Left renal pelvis (tissue), 4 donors: Measurements from ENCODE around the gene C9. TPM values are rescaled to one million over a fixed set of nuclear protein-coding genes. Genes with fewer than 3 reads are reported as not detected.
"Not testable (repeated sequence)": the region's sequence is repeated elsewhere in the genome, so short reads cannot be mapped to it uniquely, and the experiment has no call there.

ENCODE experiments used
- DNase-seq, 4 donors: peaks; one replicate each; pipeline ENCODE4 v3.0.0-alpha.2; 2013; ENCODE audit warnings: low read depth in 4 of 4, low spot score in 3 of 4
- polyA plus RNA-seq, 4 donors: library from polyadenylated mRNA; unstranded; fragments of 120-200 nt; gene quantifications; one replicate each; pipeline ENCODE4 v1.2.1, GENCODE V29; 2013; ENCODE audit not compliant: insufficient read length in 4 of 4

The C9 gene
- polyA plus RNA-seq, 4 donors = 0.07 to 0.37 (median 0.30) TPM

GRCh38 chr5:39270225-39270848, 94.0 kb downstream of the C9 start:
- DNase-seq = no peak

- DNase-seq = no peak
Observed at GRCh38 chr5:39267186-39267585, 97.1 kb downstream of the C9 start.

- no peak for DNase-seq
Observed at GRCh38 chr5:39266442-39266841, 97.9 kb downstream of the C9 start.

- no peak for DNase-seq
Observed at GRCh38 chr5:39264528-39264927, 99.8 kb downstream of the C9 start.

GRCh38 chr5:39262981-39263380, 101.3 kb downstream of the C9 start:
- no peak for DNase-seq

- DNase-seq = no peak
Observed at GRCh38 chr5:39260095-39260494, 104.2 kb downstream of the C9 start.

GRCh38 chr5:39257554-39257953, 106.7 kb downstream of the C9 start:
- DNase-seq = no peak

GRCh38 chr5:39256477-39257235, 107.6 kb downstream of the C9 start:
- DNase-seq = no peak

GRCh38 chr5:39255406-39255805, 108.9 kb downstream of the C9 start:
- no peak for DNase-seq

- DNase-seq = no peak
Observed at GRCh38 chr5:39254671-39255070, 109.6 kb downstream of the C9 start.

GRCh38 chr5:39253196-39253595, 111.1 kb downstream of the C9 start:
- DNase-seq = no peak

GRCh38 chr5:39249564-39250274, 114.6 kb downstream of the C9 start:
- DNase-seq = no peak

- no peak for DNase-seq
Observed at GRCh38 chr5:39249069-39249468, 115.2 kb downstream of the C9 start.

- no peak for DNase-seq
Observed at GRCh38 chr5:39240750-39241149, 123.5 kb downstream of the C9 start.

- DNase-seq = no peak
Observed at GRCh38 chr5:39238366-39239105, 125.8 kb downstream of the C9 start.

- DNase-seq = no peak
Observed at GRCh38 chr5:39236718-39237117, 127.6 kb downstream of the C9 start.

GRCh38 chr5:39235648-39236047, 128.6 kb downstream of the C9 start:
- no peak for DNase-seq

- DNase-seq = not testable (repeated sequence)
Observed at GRCh38 chr5:39234494-39234893, 129.8 kb downstream of the C9 start.
